Measurements from ENCODE around the gene NXT2. TPM values are rescaled to one million over a fixed set of nuclear protein-coding genes. Genes with fewer than 3 reads are reported as not detected.

Gene NXT2
- polyA plus RNA-seq, 1 donor from 2014 or later: 3.1 TPM

Other genes with a start within 250 kb of the NXT2 start
- not detected for gene GUCY2F, start 54.8 kb upstream of the NXT2 start, polyA plus RNA-seq (ENCODE audit: insufficient read depth, low read depth, low replicate concordance)
- gene KCNE5, start 88.3 kb downstream of the NXT2 start, polyA plus RNA-seq (ENCODE audit: insufficient read depth, low read depth, low replicate concordance): 1.3 TPM
- 17.9 TPM for gene ACSL4, start 196.4 kb downstream of the NXT2 start, polyA plus RNA-seq (ENCODE audit: insufficient read depth, low read depth, low replicate concordance)